ENCODE measurements around the gene TMEM269.

DNA sequence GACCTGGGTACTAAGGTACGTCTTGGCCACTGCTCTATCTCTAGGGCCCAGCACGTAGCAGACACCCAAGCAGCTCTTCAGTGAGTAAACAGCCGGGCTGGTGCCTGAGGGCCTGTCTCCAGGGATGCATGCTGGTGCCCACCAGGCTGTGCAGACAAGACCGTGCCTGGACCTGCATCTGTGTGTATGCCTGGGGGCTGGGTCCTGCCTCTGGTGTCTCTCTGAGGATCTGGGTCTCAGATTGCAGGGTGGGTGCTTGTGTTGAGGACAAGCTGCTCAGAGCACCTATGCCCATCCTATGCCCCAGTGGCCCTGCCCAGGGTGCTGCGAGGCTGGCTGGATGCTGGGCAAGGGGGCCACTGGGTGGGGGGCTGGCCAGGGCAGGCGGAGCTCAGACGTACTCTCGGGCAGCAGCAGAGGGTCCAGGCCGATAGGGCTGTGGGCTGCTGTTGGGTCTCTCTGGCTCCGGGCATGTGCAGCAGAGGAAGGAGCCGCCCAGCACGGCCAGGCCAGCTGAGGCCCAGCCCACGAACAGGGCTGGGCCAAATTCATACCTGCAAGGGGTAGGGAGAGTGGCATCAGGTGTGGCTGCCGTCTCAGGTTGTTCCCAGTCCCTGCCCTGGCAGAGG lies 49.2 kb upstream of the TMEM269 start:
- TF ChIP-seq TEAD4 (IDR thresholded peaks at IDR 0.05; ENCODE audit: low read length), result no peak
- no peak for TF ChIP-seq TEAD4 (CRISPR knock-in tag; IDR thresholded peaks at IDR 0.05; ENCODE audit: borderline replicate concordance)
- TF ChIP-seq, protein P1, sequence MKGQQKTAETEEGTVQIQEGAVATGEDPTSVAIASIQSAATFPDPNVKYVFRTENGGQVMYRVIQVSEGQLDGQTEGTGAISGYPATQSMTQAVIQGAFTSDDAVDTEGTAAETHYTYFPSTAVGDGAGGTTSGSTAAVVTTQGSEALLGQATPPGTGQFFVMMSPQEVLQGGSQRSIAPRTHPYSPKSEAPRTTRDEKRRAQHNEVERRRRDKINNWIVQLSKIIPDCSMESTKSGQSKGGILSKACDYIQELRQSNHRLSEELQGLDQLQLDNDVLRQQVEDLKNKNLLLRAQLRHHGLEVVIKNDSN (CRISPR knock-in tag; IDR thresholded peaks at IDR 0.05), result no peak
- no peak for TF ChIP-seq NFIC (IDR thresholded peaks at IDR 0.05)
